Fibroblast of lung (primary cell): ENCODE results near the gene CENPI. TPM values are rescaled to one million over a fixed set of nuclear protein-coding genes. Genes with fewer than 3 reads are reported as not detected.

Experiments used
- DNase-seq, 2 donors: peaks; one replicate each; pipeline versions ENCODE4 v3.0.0 to v3.0.0-alpha.2; 2010; ENCODE audit warnings: low read depth in 2 of 2
- H2AFZ ChIP-seq: 2 replicates; pipeline ENCODE4 v1.5.1; 2012; ENCODE audit warnings: low read length, control low read depth, inconsistent platforms
- H3K27ac ChIP-seq: 2 replicates; pipeline ENCODE4 v1.5.1; 2011; ENCODE audit warnings: low read length, control low read depth; ENCODE audit not compliant: insufficient read depth
- H3K27me3 ChIP-seq: 2 replicates; pipeline ENCODE4 v1.5.1; 2011; ENCODE audit warnings: mild to moderate bottlenecking, low read length; ENCODE audit not compliant: control insufficient read depth, insufficient read depth
- H3K36me3 ChIP-seq: 2 replicates; pipeline ENCODE4 v1.5.1; 2011; ENCODE audit warnings: low read length; ENCODE audit not compliant: control insufficient read depth, insufficient read depth
- H3K4me1 ChIP-seq: 2 replicates; pipeline ENCODE4 v1.5.1; 2011; ENCODE audit warnings: low read length; ENCODE audit not compliant: control insufficient read depth, insufficient read depth; ENCODE audit errors: extremely low read depth
- H3K4me2 ChIP-seq: 2 replicates; pipeline ENCODE4 v1.5.1; 2011; ENCODE audit warnings: low read length, control low read depth; ENCODE audit not compliant: insufficient read depth; ENCODE audit errors: extremely low read depth
- H3K4me3 ChIP-seq, 4 experiments: fragments of 200-600 bp in 1 of 4; sonication (generic) in 1 of 4; replicated peaks in 1 of 4; 2 replicates each; pipeline ENCODE4 v1.5.1; 2011 to 2016; ENCODE audit warnings: low read length in 4 of 4, low read depth in 3 of 4, mild to moderate bottlenecking in 3 of 4, control low read depth in 2 of 4, inconsistent platforms in 1 of 4, mixed read lengths in 1 of 4; ENCODE audit not compliant: insufficient read depth in 1 of 4; ENCODE audit errors: control extremely low read depth in 1 of 4
- H3K79me2 ChIP-seq: 2 replicates; pipeline ENCODE4 v1.5.1; 2012; ENCODE audit warnings: mild to moderate bottlenecking, low read length, inconsistent platforms; ENCODE audit not compliant: control insufficient read depth, insufficient read depth
- H3K9ac ChIP-seq: 2 replicates; pipeline ENCODE4 v1.5.1; 2011; ENCODE audit warnings: mild to moderate bottlenecking, low read length, control low read depth; ENCODE audit not compliant: insufficient read depth
- H3K9me3 ChIP-seq: 2 replicates; pipeline ENCODE4 v1.5.1; 2012; ENCODE audit warnings: low read depth, low read length; ENCODE audit not compliant: control insufficient read depth, insufficient read depth
- H4K20me1 ChIP-seq: 2 replicates; pipeline ENCODE4 v1.5.1; 2011; ENCODE audit warnings: low read length; ENCODE audit not compliant: control insufficient read depth, insufficient read depth; ENCODE audit errors: extremely low read depth
- CTCF ChIP-seq, 2 donors: IDR thresholded peaks in 1 of 2; conservative IDR thresholded peaks in 1 of 2; 1 replicate in 1 of 2; 2 replicates in 1 of 2; pipeline ENCODE4 v1.5.1; 2011 to 2012; ENCODE audit warnings: low read length in 2 of 2, control low read depth in 1 of 2, inconsistent platforms in 1 of 2, low read depth in 1 of 2, mild to moderate bottlenecking in 1 of 2
- EZH2 ChIP-seq: IDR thresholded peaks from 2 replicates; pipeline ENCODE4 v1.5.1; 2012; ENCODE audit warnings: low read length, control low read depth, mild to moderate bottlenecking; ENCODE audit errors: missing control alignments
- polyA plus RNA-seq, 2 donors: library from polyadenylated mRNA; depleted of rRNA in 1 of 2; stranded (reverse) in 1 of 2; unstranded in 1 of 2; fragments of >200 nt; gene quantifications; 2 replicates each; pipeline ENCODE4 v1.2.1, GENCODE V29; 2011 to 2012; ENCODE audit warnings: missing spikeins in 1 of 2
- total RNA-seq: library from RNA; depleted of rRNA; stranded (reverse); fragments of >200 nt; gene quantifications from 2 replicates; pipeline ENCODE4 v1.2.1, GENCODE V29; 2014

Gene CENPI
- total and polyA plus RNA-seq, 2 donors (not counting 1 experiment from before 2014, with no cell fraction given), result 4.3 to 11.2 TPM

GRCh38 chrX:101057093-101057714, 40.8 kb upstream of the CENPI start:
- H3K36me3 ChIP-seq, result no peaks in the 10 kb centered on the region
- H2AFZ ChIP-seq, result peak overlapping the region; percentile 15
- no peaks in the 10 kb centered on the region for H3K27me3 ChIP-seq
- no peaks in the 10 kb centered on the region for H3K79me2 ChIP-seq
- DNase-seq, result peak in 1 of 2 donors; percentile 66
- H3K27ac ChIP-seq, result no peak overlapping the region
- no peaks in the 10 kb centered on the region for H3K4me1 ChIP-seq
- no peaks in the 10 kb centered on the region for H3K9me3 ChIP-seq
- TF ChIP-seq CTCF (conservative IDR thresholded peaks at IDR 0.05 in 1 of 2, IDR thresholded peaks at IDR 0.05 in 1 of 2; ENCODE audit: low read depth in 1 of 2, low read length in 2 of 2), result no peak
- TF ChIP-seq EZH2, result no peak
- no peak overlapping the region for H3K4me2 ChIP-seq
- H4K20me1 ChIP-seq, result no peaks in the 10 kb centered on the region
- no peak overlapping the region for H3K9ac ChIP-seq
- H3K4me3 ChIP-seq, result no peak overlapping the region

GRCh38 chrX:101062176-101062575, 35.8 kb upstream of the CENPI start:
- H3K4me3 ChIP-seq, result no peak overlapping the region
- TF ChIP-seq CTCF (conservative IDR thresholded peaks at IDR 0.05 in 1 of 2, IDR thresholded peaks at IDR 0.05 in 1 of 2; ENCODE audit: low read depth in 1 of 2, low read length in 2 of 2) (no peak), EZH2 (no peak)
- H3K4me2 ChIP-seq, result no peak overlapping the region
- no peak overlapping the region for H3K27ac ChIP-seq
- H2AFZ ChIP-seq, result no peak overlapping the region
- no peaks in the 10 kb centered on the region for H3K27me3 ChIP-seq
- H3K9me3 ChIP-seq, result no peaks in the 10 kb centered on the region
- H4K20me1 ChIP-seq, result no peaks in the 10 kb centered on the region
- DNase-seq, result peak in 1 of 2 donors; percentile 34
- no peaks in the 10 kb centered on the region for H3K36me3 ChIP-seq
- no peaks in the 10 kb centered on the region for H3K79me2 ChIP-seq
- no peak overlapping the region for H3K9ac ChIP-seq
- H3K4me1 ChIP-seq, result no peaks in the 10 kb centered on the region

GRCh38 chrX:101071582-101071981, 26.4 kb upstream of the CENPI start:
- Histone ChIP-seq H4K20me1 (no peaks in the 10 kb centered on the region), H3K4me1 (no peaks in the 10 kb centered on the region), H3K9ac (no peak overlapping the region), H2AFZ (no peak overlapping the region), H3K27me3 (no peaks in the 10 kb centered on the region), H3K79me2 (no peaks in the 10 kb centered on the region), H3K4me3 (no peak overlapping the region), H3K27ac (no peak overlapping the region), H3K9me3 (no peaks in the 10 kb centered on the region), H3K36me3 (no peaks in the 10 kb centered on the region), H3K4me2 (no peak overlapping the region)
- no peak for DNase-seq
- TF ChIP-seq EZH2 (no peak), CTCF (conservative IDR thresholded peaks at IDR 0.05 in 1 of 2, IDR thresholded peaks at IDR 0.05 in 1 of 2; ENCODE audit: low read depth in 1 of 2, low read length in 2 of 2) (no peak)
